Stimulated activated CD4-positive, alpha-beta T cell treated with anti-CD3 and anti-CD28 coated beads, Interleukin-1b, Interleukin-23, amount 100 ng/mL, for 4 hours (primary cell): ENCODE data around the gene ERAP2.

Experiments
- DNase-seq, 2 donors: peaks; one replicate each; pipeline ENCODE4 v3.0.0-alpha.2; 2020; ENCODE audit warnings: low read depth in 2 of 2

The ERAP2 gene

DNA sequence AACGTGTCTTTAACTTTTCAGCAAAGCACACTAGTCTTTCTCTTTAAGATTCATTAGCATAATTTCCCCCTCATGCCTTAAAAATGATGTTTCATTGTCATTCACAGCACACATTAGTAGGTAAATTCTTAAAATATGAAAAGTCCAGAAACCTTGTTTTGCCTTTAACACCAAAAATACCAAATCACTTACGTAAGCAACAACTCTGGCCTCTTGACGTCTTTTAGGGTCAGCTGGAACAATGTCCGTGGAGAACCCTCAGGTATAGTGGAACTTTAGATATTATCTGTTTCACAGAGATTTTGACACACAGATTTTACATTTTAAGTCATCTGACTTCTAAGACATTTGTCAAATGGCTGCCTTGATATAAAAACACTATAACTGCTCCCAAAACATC, 90.5 kb downstream of the ERAP2 start:
- DNase-seq = no peak

DNA sequence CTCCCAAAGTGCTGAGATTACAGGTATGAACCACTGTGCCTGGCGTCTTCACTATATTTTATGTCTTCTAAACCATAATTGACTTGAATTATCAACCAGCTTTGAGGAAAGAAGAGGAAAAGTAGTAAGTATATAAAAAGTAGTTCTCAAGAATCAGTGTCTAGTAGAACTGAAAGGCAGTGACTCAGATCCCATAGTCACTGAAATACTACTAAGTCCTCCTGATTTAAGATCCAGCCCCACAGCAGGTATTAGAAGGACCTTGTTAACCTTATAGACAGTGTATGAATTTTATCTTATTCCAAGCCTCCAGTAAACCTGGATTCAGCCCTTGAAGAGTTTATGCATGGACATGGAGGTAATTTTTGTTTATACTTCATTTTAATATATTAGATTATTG, 91.1 kb downstream of the ERAP2 start:
- DNase-seq = no peak

DNA sequence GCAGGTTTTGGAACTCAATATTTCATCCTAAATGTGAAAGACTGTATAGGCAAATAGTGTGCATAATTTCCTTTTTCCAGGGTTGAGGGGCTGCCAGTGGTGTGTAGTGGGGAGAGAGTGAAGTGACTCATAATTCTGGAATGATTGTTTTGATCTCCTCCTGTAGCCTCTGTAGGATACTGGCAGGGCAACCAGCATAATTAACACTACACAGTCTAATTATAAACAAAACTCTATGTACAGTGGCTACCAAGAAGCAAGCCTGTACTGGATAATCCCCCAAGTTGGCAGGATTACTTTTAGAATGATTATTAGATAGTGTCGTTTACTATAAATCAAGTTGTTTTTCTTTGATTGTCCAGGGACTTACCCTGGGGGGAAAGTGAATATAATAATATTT, 91.8 kb downstream of the ERAP2 start:
- no peak for DNase-seq

DNA sequence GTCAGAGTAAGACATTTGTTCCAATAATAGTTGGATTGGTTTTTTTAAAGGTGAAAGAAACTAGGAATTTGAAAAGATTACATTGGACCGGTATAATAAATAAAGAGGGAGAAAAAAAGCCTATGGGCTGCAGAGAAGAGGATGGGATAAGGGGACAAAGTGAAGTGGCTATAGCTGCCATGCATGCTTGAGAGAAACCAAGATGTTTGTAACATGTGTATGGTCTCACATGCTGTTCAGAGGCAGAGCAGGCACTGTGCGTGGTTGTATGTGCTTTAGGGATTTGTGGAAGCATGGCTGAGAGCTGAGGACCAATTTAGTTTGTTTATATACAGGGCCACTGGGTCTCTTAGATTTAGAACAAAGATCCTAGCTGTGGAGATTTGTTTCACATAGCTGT, 92.3 kb downstream of the ERAP2 start:
- no peak for DNase-seq
